NCI-H510A (cell line): ENCODE measurements around the gene BHLHA15.

Source experiments
- DNase-seq: peaks from one replicate; lab custom pipeline; 2025; lab: John Stamatoyannopoulos, UW

BHLHA15 gene

GRCh38 chr7:98187138-98187502, 24.1 kb upstream of the BHLHA15 start:
- no peak for DNase-seq

- DNase-seq, result no peak
Observed at GRCh38 chr7:98189559-98189958, 21.7 kb upstream of the BHLHA15 start.

GRCh38 chr7:98191668-98192431, 19.4 kb upstream of the BHLHA15 start:
- no peak for DNase-seq

DNA sequence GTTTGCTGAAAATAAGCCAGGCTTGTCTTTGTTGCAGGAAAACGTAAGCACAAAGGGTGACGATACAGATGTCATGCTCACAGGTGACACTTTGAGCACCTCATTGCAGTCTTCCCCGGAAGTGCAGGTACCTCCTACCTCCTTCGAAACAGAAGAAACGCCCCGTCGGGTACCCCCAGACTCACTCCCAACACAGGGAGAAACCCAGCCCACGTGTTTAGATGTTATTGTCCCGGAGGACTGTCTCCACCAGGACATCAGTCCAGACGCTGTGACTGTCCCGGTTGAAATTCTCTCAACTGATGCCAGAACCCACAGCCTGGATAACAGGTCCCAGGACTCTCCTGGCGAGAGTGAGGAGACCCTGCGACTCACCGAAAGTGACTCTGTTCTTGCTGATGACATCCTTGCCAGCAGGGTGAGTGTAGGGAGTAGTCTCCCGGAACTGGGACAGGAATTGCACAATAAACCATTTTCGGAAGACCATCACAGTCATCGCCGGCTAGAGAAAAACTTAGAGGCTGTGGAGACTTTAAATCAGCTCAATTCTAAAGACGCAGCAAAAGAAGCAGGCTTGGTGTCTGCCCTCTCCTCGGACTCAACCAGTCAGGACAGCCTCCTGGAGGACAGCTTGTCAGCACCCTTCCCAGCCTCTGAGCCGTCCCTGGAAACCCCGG, 18.3 kb upstream of the BHLHA15 start:
- DNase-seq, result no peak

DNA sequence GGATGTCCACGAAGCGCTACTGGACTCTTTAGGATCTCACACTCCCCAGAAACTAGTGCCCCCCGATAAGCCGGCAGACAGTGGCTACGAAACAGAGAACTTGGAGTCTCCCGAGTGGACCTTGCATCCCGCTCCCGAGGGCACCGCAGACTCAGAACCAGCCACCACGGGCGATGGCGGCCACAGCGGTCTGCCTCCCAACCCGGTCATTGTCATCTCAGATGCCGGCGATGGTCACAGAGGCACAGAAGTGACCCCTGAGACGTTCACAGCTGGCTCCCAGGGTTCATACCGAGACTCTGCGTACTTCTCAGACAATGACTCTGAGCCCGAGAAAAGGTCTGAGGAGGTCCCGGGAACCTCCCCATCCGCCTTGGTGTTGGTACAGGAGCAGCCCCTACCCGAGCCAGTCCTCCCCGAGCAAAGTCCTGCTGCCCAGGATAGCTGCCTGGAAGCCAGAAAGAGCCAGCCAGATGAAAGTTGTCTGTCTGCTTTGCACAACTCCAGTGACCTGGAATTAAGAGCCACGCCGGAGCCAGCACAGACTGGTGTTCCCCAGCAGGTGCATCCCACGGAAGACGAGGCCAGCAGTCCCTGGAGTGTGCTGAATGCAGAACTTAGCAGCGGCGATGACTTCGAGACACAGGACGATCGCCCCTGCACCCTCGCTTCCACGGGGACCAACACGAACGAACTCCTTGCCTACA, 17.6 kb upstream of the BHLHA15 start:
- DNase-seq, result no peak

DNA sequence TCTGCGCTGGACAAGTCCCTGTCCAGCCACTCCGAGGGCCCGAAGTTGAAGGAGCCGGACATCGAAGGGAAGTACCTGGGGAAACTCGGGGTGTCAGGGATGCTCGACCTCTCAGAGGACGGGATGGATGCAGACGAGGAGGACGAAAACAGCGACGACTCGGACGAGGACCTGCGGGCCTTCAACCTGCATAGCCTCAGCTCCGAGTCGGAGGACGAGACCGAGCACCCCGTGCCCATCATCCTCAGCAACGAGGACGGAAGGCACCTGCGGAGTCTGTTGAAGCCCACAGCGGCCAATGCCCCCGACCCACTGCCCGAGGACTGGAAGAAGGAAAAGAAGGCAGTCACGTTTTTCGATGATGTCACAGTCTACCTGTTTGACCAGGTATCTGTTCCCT, 17.1 kb upstream of the BHLHA15 start:
- DNase-seq, result no peak

DNA sequence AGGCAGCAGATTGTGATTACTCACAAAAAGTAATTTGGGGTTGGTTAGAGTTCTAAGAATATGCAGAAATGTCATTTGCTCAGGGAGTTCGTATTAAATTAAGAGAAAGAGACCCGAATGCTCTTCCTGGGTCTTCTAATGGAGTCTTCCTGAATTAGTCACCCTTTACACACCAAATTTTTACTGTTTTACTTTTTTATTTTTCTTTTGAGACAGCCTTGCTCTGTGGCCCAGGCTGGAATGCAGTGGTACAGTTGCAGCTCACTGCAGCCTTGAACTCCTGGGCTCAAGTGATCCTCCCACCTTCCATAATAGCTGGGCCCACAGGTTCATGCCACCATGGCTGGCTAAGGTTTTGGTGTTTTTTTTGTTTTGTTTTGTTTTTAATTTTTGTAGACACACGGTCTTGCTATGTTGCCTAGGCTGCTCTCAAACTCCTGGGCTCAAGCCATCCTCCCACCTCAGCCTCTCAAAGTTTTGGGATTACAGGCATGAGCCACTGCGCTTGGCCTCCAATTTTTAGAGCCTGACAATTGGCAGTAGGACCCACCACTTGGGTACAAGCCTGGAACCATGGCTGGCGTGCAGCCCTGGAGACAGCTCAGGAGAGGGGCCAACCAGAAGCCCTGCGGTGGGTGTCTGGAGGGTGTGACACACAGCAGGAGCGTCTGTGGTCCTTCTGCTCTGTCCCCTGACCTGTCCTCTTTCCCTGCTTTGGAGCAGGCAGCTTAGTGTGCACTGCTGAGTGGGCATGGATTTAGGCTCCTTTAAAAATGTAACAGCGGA, 16.4 kb upstream of the BHLHA15 start:
- no peak for DNase-seq

DNA sequence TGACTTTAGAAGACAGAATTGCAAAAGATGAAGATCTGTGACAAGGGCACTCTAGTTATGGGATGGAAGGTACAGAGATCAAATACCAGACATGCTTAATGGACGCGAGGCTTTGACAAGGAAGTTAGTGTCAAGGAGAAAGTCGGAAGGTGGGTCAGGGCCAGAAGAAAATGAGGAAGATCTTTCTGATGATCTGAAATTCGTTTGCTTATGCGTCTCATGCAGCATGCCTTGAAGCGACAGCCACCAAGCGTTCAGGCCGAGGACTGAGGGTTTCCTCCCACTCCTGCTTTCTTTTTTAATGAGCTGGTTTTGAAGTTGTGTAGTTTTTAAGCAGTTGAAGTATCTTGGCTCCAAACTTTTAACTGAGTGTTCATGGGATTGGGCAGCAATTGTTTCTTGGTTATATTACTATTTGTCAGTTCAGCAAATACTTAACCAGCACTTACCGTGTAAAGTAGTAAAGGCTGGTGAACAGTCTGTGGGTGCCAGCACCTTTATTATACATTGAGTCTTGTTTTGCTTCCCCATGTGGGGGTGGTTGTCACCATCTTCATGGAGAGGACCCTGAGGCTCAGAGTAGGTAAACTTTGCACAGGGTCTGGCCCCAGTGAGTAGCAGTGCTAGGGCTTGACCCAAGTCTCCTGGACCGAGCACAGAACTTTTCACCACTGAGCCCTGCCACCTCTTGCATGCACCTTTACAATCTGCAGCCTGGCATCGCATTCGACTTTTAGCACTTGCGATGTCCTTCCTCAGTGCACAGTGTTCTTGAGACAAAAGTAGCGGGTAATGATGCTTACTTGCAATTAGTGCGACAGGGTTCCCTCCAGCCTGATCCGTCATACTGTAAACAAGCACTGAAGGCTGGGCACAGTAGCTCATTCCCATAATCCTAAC, 14.3 kb upstream of the BHLHA15 start:
- DNase-seq, result no peak

DNA sequence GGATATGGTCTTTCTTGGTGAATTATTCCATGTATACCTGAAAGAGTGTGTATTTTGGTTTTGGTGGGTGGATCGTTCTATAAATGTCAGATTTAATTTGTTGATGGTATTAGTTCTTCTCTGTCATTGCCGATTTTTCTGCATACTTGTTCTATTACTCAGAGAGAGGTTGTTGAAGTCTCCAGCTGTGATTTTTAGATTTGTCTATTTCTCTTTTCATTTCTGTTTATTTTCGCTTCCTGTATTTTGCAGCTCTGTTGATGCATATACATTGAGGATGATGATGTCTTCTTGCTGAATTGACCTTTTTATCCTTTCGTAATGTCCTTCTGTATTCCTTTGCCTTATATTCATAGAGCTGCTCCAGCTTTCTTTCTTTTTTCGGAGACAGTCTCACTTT, 12.1 kb upstream of the BHLHA15 start:
- no peak for DNase-seq

- no peak for DNase-seq
Observed at GRCh38 chr7:98200364-98200763, 10.9 kb upstream of the BHLHA15 start.

GRCh38 chr7:98202367-98203195, 8.7 kb upstream of the BHLHA15 start:
- no peak for DNase-seq

GRCh38 chr7:98203261-98203963, 7.8 kb upstream of the BHLHA15 start:
- DNase-seq, result no peak

DNA sequence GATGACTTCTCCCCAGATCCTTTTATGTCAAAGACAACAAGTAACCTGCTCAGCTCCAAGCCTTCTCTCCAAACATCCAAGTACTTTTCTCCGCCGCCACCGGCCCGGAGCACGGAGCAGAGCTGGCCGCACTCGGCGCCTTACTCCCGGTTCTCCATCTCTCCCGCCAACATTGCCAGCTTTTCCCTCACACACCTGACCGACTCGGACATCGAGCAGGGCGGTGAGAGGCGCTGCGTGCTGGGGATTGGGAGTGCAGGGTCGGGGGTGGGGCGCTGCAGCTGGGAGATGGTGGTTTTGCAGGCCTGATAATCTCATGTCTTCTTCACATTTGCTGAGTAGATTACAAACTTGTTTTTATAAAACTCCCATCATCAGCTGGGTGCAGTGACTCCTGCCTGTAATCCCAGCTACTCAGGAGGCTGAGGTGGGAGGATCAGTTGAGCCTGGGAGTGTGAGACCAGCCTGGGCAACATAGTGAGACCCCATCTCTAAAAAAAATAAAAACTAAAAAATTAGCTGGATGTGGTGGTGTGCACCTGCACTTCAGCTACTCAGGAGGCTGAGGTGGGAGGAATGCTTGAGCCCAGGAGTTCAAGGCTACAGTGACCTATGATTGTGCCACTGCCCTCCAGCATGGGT, 7.2 kb upstream of the BHLHA15 start:
- DNase-seq, result no peak

DNA sequence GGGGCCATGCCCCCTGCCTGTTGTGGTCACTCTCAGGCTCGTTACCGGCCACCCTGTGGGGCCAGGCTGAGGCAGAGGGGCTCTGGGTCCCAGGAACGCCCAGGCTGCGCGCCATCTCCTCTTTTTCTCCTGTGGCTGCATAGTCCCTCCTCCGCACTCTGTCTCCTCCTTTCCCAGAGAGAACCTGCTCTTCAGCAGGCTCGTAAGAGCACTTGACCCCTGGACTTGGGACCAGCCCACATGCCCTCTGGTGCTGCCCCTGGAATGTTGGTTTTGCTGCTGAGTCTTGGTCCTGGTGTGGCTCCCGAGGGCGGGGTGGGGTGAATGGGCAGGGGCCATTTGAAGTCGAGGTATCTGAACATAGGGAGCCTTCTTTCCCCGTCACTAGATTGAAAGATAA, 6.6 kb upstream of the BHLHA15 start:
- no peak for DNase-seq

- no peak for DNase-seq
Observed at GRCh38 chr7:98205162-98205845, 5.9 kb upstream of the BHLHA15 start.

DNA sequence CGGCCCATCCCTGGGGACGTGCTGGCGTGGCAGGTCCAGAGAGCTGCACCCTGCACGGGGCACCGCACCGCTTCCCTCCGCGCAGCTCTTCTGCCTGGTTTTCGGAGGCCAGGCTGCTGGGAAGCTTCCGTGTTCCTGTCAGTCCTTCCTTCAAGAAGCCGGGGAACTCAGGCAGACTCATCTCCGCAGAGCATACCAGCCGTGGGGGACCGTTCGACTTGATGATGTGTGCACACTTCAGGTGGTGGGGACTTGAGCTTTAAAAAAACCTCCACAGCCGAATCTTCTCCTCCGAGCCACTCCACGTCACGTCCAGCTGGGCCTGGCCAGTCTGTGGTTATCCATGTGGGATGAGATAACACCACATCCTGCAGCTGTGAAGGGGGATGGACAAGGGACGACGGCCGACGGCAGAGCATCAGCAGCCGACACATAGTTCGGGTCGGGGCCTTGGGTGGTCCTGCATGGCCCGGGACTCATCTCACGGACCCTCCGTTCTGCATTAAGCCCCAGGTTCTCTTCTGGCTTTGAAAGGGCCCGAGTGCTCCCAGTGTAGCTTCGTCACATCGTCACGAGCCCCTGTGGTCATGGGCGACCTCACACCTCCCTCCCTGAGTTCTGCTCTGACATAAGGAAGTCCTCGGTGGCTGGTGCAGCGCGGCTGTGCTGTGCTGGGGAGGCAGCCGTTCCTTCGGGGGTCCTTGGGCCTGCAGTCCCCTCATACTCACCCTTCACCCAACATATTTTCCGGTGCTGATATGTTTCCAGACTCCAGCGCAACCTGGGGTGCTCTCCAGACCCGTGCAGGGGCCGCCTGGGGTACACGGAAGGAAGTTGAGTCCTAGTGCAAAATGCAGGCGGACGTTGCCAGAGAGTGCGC, 4.5 kb upstream of the BHLHA15 start:
- no peak for DNase-seq

GRCh38 chr7:98209166-98209920, 1.9 kb upstream of the BHLHA15 start:
- no peak for DNase-seq
